Measurements from ENCODE around the gene AKAP13. TPM values are rescaled to one million over a fixed set of nuclear protein-coding genes. Genes with fewer than 3 reads are reported as not detected.

The AKAP13 gene
- total RNA-seq, 1 experiment from 2014 or later, result 49.6 TPM

DNA sequence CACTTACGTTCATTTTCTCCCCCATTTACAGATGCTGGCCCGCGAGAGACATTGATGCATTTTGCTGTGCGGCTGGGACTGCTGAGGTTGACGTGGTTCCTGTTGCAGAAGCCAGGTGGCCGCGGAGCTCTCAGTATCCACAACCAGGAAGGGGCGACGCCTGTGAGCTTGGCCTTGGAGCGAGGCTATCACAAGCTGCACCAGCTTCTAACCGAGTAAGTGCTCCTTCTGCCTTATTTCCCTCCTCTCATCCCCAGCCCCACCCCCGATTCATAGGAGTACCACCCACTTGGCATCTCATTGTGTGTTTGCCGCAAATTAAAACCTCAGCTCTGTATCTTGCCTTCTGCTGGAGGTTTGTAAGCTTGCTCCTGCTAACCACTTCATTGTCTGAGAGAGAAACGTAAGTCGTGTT, 163.3 kb downstream of the AKAP13 start:
- Histone ChIP-seq H3K36me3 (ENCODE audit: control insufficient read depth, insufficient read depth, low read length) (peaks cover 1% of the 10 kb centered on the region; the same call in 1 of the 2 replicates), H3K9me3 (no peaks in the 10 kb centered on the region), H3K4me1 (no peaks in the 10 kb centered on the region; the same call in none of the 2 replicates), H3K4me3 (ENCODE audit: low read depth, low read length) (no peak overlapping the region), H3K27me3 (replicated peaks; ENCODE audit: control insufficient read depth, insufficient read depth, low read length) (no peaks in the 10 kb centered on the region)
- peaks cover 18% of the 10 kb centered on the region for H3K36me3 Mint-ChIP-seq (ENCODE audit: insufficient read depth, unreplicated experiment)
- H3K27me3 Mint-ChIP-seq (ENCODE audit: insufficient read depth, unreplicated experiment), result no peaks in the 10 kb centered on the region
- no TSS peak for BruUV-seq (replicated peaks)
- intact Hi-C loops (cut with micrococcal nuclease; ENCODE audit: unreplicated experiment), result no loop called here
- H3K9me3 Mint-ChIP-seq (ENCODE audit: unreplicated experiment), result no peaks in the 10 kb centered on the region
- no peak overlapping the region for H3K27ac Mint-ChIP-seq (ENCODE audit: unreplicated experiment)
- no peak for DNase-seq
- TF ChIP-seq, protein P1, sequence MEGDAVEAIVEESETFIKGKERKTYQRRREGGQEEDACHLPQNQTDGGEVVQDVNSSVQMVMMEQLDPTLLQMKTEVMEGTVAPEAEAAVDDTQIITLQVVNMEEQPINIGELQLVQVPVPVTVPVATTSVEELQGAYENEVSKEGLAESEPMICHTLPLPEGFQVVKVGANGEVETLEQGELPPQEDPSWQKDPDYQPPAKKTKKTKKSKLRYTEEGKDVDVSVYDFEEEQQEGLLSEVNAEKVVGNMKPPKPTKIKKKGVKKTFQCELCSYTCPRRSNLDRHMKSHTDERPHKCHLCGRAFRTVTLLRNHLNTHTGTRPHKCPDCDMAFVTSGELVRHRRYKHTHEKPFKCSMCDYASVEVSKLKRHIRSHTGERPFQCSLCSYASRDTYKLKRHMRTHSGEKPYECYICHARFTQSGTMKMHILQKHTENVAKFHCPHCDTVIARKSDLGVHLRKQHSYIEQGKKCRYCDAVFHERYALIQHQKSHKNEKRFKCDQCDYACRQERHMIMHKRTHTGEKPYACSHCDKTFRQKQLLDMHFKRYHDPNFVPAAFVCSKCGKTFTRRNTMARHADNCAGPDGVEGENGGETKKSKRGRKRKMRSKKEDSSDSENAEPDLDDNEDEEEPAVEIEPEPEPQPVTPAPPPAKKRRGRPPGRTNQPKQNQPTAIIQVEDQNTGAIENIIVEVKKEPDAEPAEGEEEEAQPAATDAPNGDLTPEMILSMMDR (IDR thresholded peaks at IDR 0.05; ENCODE audit: insufficient read depth in 1 of 2, low read depth in 1 of 2, low read length in 1 of 2, severe bottlenecking in 1 of 2, unreplicated experiment in 1 of 2), result no peak
- H3K4me3 Mint-ChIP-seq (ENCODE audit: unreplicated experiment), result no peak overlapping the region
- ChIA-PET POLR2A (no interaction called here), CTCF (interaction anchor here (0.7 kb wide), 1 partner anchor 46 kb away, joined by 3 read pairs; no protein-coding TSS in a partner anchor)
- H3K4me1 Mint-ChIP-seq (ENCODE audit: low read depth, unreplicated experiment), result peaks cover 26% of the 10 kb centered on the region

DNA sequence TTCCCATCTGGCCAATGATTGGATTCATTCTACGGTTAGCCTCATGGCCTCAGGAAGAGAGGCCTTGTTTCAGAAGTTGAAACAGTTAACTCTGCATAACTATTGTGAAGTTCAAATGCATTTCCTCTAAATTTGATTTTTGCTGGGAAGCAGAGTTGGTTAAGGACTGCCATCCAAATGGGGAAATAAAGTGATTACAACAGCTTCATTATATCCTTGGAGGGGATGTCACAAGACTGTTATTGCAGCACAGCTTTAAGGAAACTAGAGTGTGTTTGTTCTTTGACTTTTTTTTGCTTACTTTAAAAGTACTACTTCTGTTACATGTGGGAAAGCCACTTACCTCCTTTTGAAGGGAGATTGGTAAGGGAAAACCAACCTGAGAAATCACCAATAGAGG, 164.8 kb downstream of the AKAP13 start:
- Histone ChIP-seq H3K27me3 (replicated peaks; ENCODE audit: control insufficient read depth, insufficient read depth, low read length) (no peaks in the 10 kb centered on the region), H3K4me1 (peaks cover 1% of the 10 kb centered on the region), H3K9me3 (no peaks in the 10 kb centered on the region), H3K4me3 (ENCODE audit: low read depth, low read length) (no peak overlapping the region), H3K36me3 (ENCODE audit: control insufficient read depth, insufficient read depth, low read length) (peaks cover 1% of the 10 kb centered on the region; the same call in 1 of the 2 replicates)
- no peaks in the 10 kb centered on the region for H3K9me3 Mint-ChIP-seq (ENCODE audit: unreplicated experiment)
- intact Hi-C loops (cut with micrococcal nuclease; ENCODE audit: unreplicated experiment), result no loop called here
- no TSS peak for BruUV-seq (replicated peaks)
- no peak overlapping the region for H3K4me3 Mint-ChIP-seq (ENCODE audit: unreplicated experiment)
- H3K36me3 Mint-ChIP-seq (ENCODE audit: insufficient read depth, unreplicated experiment), result peaks cover 18% of the 10 kb centered on the region
- no peak overlapping the region for H3K27ac Mint-ChIP-seq (ENCODE audit: unreplicated experiment)
- TF ChIP-seq, protein P1 (IDR thresholded peaks at IDR 0.05; ENCODE audit: insufficient read depth in 1 of 2, low read depth in 1 of 2, low read length in 1 of 2, severe bottlenecking in 1 of 2, unreplicated experiment in 1 of 2), result no peak
- POLR2A ChIA-PET, result no interaction called here
- H3K27me3 Mint-ChIP-seq (ENCODE audit: insufficient read depth, unreplicated experiment), result no peaks in the 10 kb centered on the region
- peaks cover 26% of the 10 kb centered on the region for H3K4me1 Mint-ChIP-seq (ENCODE audit: low read depth, unreplicated experiment)
- no peak for DNase-seq
- CTCF ChIA-PET, result no interaction called here

DNA sequence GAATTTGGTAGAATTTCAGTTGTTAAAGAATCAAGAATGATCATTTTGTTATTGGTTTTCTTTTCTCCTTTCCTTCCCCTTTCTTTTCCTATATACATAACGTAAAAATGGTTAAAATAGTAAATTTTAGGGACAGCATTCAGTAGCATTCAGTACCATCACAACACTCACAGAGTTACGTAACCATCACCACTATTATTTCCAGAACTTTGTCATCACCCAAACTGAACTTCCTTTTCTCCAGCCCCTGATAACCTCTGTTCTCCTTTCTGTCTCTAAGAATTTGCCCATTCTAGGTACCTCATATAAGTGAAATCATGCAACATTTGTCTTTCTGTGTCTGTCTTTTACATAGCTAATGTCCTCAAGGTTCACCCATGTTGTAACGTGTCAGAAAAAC, 165.3 kb downstream of the AKAP13 start:
- Mint-ChIP-seq H3K36me3 (ENCODE audit: insufficient read depth, unreplicated experiment) (peaks cover 18% of the 10 kb centered on the region), H3K27ac (ENCODE audit: unreplicated experiment) (no peak overlapping the region), H3K4me3 (ENCODE audit: unreplicated experiment) (no peak overlapping the region), H3K9me3 (ENCODE audit: unreplicated experiment) (no peaks in the 10 kb centered on the region), H3K27me3 (ENCODE audit: insufficient read depth, unreplicated experiment) (no peaks in the 10 kb centered on the region), H3K4me1 (ENCODE audit: low read depth, unreplicated experiment) (peaks cover 26% of the 10 kb centered on the region)
- DNase-seq, result no peak
- ChIA-PET POLR2A (no interaction called here), CTCF (no interaction called here)
- TF ChIP-seq, protein P1 (IDR thresholded peaks at IDR 0.05; ENCODE audit: insufficient read depth in 1 of 2, low read depth in 1 of 2, low read length in 1 of 2, severe bottlenecking in 1 of 2, unreplicated experiment in 1 of 2), result no peak
- intact Hi-C loops (cut with micrococcal nuclease; ENCODE audit: unreplicated experiment), result no loop called here
- Histone ChIP-seq H3K9me3 (no peaks in the 10 kb centered on the region), H3K4me1 (peaks cover 7% of the 10 kb centered on the region), H3K27me3 (replicated peaks; ENCODE audit: control insufficient read depth, insufficient read depth, low read length) (no peaks in the 10 kb centered on the region), H3K4me3 (ENCODE audit: low read depth, low read length) (no peak overlapping the region), H3K36me3 (ENCODE audit: control insufficient read depth, insufficient read depth, low read length) (peaks cover 1% of the 10 kb centered on the region; the same call in 1 of the 2 replicates)
- no TSS peak for BruUV-seq (replicated peaks)
